IMR-90 (cell line): Measurements from ENCODE around the gene C5orf63. TPM values are rescaled to one million over a fixed set of nuclear protein-coding genes. Genes with fewer than 3 reads are reported as not detected.

Source experiments
- ATAC-seq: fragments of 200-7000 bp; cut with Tn5 transposase; 2 replicates; pipeline ENCODE4 v1.9.1; 2020; ENCODE audit warnings: low read depth, mild to moderate bottlenecking, moderate library complexity
- BruUV-seq: library from RNA; stranded (reverse); fragments of 400-500 nt; replicated peaks from 2 replicates; lab custom pipeline; 2021; lab: Mats Ljungman, UMichigan
- CTCF ChIA-PET: fragments of 300-600 bp; formaldehyde crosslinking; extraction: SDS; loops from one replicate; lab custom pipeline; 2021; ENCODE audit warnings: antibody characterized with exemption; lab: Yijun Ruan, JAX
- POLR2A ChIA-PET: fragments of 300-600 bp; sonication (Branson Sonifier 250); formaldehyde crosslinking; loops from one replicate; lab custom pipeline; 2022; ENCODE audit warnings: antibody characterized with exemption; ENCODE audit not compliant: unreplicated experiment; lab: Charles Lee
- DNase-seq: peaks from one replicate; pipeline ENCODE4 v3.0.0; 2013
- H2AFZ ChIP-seq: replicated peaks from 2 replicates; pipeline ENCODE3; 2013; ENCODE audit warnings: low read length, mild to moderate bottlenecking; ENCODE audit not compliant: poor library complexity
- H2AK5ac ChIP-seq: 2 replicates; pipeline ENCODE4 v1.6.1; 2013; ENCODE audit warnings: low read depth, low read length, inconsistent platforms
- H2AK9ac ChIP-seq: replicated peaks from 2 replicates; pipeline ENCODE3; 2013; ENCODE audit warnings: mild to moderate bottlenecking, low read depth, low read length, moderate library complexity; ENCODE audit not compliant: poor library complexity
- H2BK120ac ChIP-seq: 2 replicates; pipeline ENCODE4 v1.6.1; 2013; ENCODE audit warnings: low read depth, low read length, inconsistent platforms
- H2BK15ac ChIP-seq: 3 replicates; pipeline ENCODE4 v1.6.1; 2013; ENCODE audit warnings: low read depth, low read length, inconsistent platforms
- H2BK20ac ChIP-seq: 2 replicates; pipeline ENCODE4 v1.6.1; 2013; ENCODE audit warnings: low read depth, mild to moderate bottlenecking, inconsistent platforms, low read length, moderate library complexity
- H2BK5ac ChIP-seq: 2 replicates; pipeline ENCODE4 v1.6.1; 2013; ENCODE audit warnings: mild to moderate bottlenecking, low read depth, low read length, inconsistent platforms; ENCODE audit not compliant: poor library complexity, severe bottlenecking
- H3K14ac ChIP-seq: replicated peaks from 2 replicates; pipeline ENCODE4 v1.6.1; 2013; ENCODE audit warnings: low read depth, low read length, inconsistent platforms
- H3K18ac ChIP-seq: 2 replicates; pipeline ENCODE4 v1.6.1; 2013; ENCODE audit warnings: low read depth, low read length, control low read depth
- H3K23ac ChIP-seq: 2 replicates; pipeline ENCODE4 v1.6.1; 2013; ENCODE audit warnings: low read depth, low read length, inconsistent platforms
- H3K27ac ChIP-seq: 2 replicates; pipeline ENCODE4 v1.5.1; 2013; ENCODE audit warnings: mild to moderate bottlenecking, control low read depth, low read length; ENCODE audit not compliant: insufficient read depth
- H3K27me3 ChIP-seq: 2 replicates; pipeline ENCODE4 v1.6.1; 2013; ENCODE audit warnings: low read length; ENCODE audit not compliant: control insufficient read depth, insufficient read depth
- H3K36me3 ChIP-seq: 2 replicates; pipeline ENCODE4 v1.6.1; 2013; ENCODE audit warnings: low read length, mixed read lengths; ENCODE audit not compliant: control insufficient read depth, insufficient read depth
- H3K4ac ChIP-seq: 2 replicates; pipeline ENCODE4 v1.6.1; 2013; ENCODE audit warnings: low read depth, low read length, inconsistent platforms
- H3K4me1 ChIP-seq: 2 replicates; pipeline ENCODE4 v1.6.1; 2013; ENCODE audit warnings: low read length, mixed read lengths; ENCODE audit not compliant: control insufficient read depth, insufficient read depth
- H3K4me2 ChIP-seq: 2 replicates; pipeline ENCODE4 v1.6.1; 2013; ENCODE audit warnings: low read depth, mild to moderate bottlenecking, control low read depth, low read length, moderate library complexity
- H3K4me3 ChIP-seq: 2 replicates; pipeline ENCODE4 v1.5.1; 2013; ENCODE audit warnings: low read depth, mild to moderate bottlenecking, control low read depth, low read length, moderate library complexity; ENCODE audit not compliant: insufficient read depth
- H3K56ac ChIP-seq: 2 replicates; pipeline ENCODE4 v1.6.1; 2013; ENCODE audit warnings: low read length, inconsistent platforms; ENCODE audit not compliant: insufficient read depth; ENCODE audit errors: extremely low read depth
- H3K79me1 ChIP-seq, 2 experiments: 2 replicates each; pipeline ENCODE4 v1.6.1; 2013; ENCODE audit warnings: low read length in 2 of 2, inconsistent platforms in 1 of 2, low read depth in 1 of 2
- H3K9ac ChIP-seq: 2 replicates; pipeline ENCODE4 v1.6.1; 2013; ENCODE audit warnings: low read depth, low read length, control low read depth
- H3K9me1 ChIP-seq: 2 replicates; pipeline ENCODE4 v1.6.1; 2013; ENCODE audit warnings: low read length, inconsistent platforms; ENCODE audit not compliant: insufficient read depth
- H3K9me3 ChIP-seq: 2 replicates; pipeline ENCODE4 v1.6.1; 2013; ENCODE audit warnings: low read length; ENCODE audit not compliant: control insufficient read depth, insufficient read depth
- H4K20me1 ChIP-seq: 2 replicates; pipeline ENCODE4 v1.6.1; 2013; ENCODE audit warnings: low read length, inconsistent platforms; ENCODE audit not compliant: insufficient read depth
- H4K5ac ChIP-seq: 2 replicates; pipeline ENCODE4 v1.6.1; 2013; ENCODE audit warnings: mild to moderate bottlenecking, low read depth, low read length, control low read depth
- H4K8ac ChIP-seq, 2 experiments: 2 replicates each; pipeline ENCODE4 v1.6.1; 2013; ENCODE audit warnings: low read depth in 2 of 2, low read length in 2 of 2, control low read depth in 1 of 2, inconsistent platforms in 1 of 2
- H4K91ac ChIP-seq: 2 replicates; pipeline ENCODE4 v1.6.1; 2013; ENCODE audit warnings: low read depth, low read length, inconsistent platforms; ENCODE audit not compliant: insufficient read depth
- CEBPB ChIP-seq: IDR thresholded peaks from 2 replicates; pipeline ENCODE4 v1.6.1; 2012; ENCODE audit warnings: low read depth, low read length, improper control_type of control experiment
- CHD1 ChIP-seq: IDR thresholded peaks from 2 replicates; pipeline ENCODE4 v1.6.1; 2012; ENCODE audit warnings: low read depth, low read length, improper control_type of control experiment
- CTCF ChIP-seq: conservative IDR thresholded peaks from 2 replicates; pipeline ENCODE4 v1.5.1; 2012; ENCODE audit warnings: mild to moderate bottlenecking, low read depth, low read length, improper control_type of control experiment
- MAFK ChIP-seq: IDR thresholded peaks from 2 replicates; pipeline ENCODE4 v1.6.1; 2012; ENCODE audit warnings: low read depth, low read length, improper control_type of control experiment
- MAZ ChIP-seq: IDR thresholded peaks from 2 replicates; pipeline ENCODE4 v1.6.1; 2012; ENCODE audit warnings: low read depth, mild to moderate bottlenecking, low read length, improper control_type of control experiment, moderate library complexity, borderline replicate concordance
- MXI1 ChIP-seq: IDR thresholded peaks from 2 replicates; pipeline ENCODE4 v1.6.1; 2012; ENCODE audit warnings: low read depth, mild to moderate bottlenecking, low read length, moderate library complexity, borderline replicate concordance
- POLR2A ChIP-seq: IDR thresholded peaks from 2 replicates; pipeline ENCODE4 v1.6.1; 2012; ENCODE audit warnings: mild to moderate bottlenecking, low read depth, low read length
- RAD21 ChIP-seq: IDR thresholded peaks from 2 replicates; pipeline ENCODE4 v1.6.1; 2012; ENCODE audit warnings: low read length, improper control_type of control experiment
- RCOR1 ChIP-seq: IDR thresholded peaks from 2 replicates; pipeline ENCODE4 v1.6.1; 2012; ENCODE audit warnings: mild to moderate bottlenecking, low read length, improper control_type of control experiment; ENCODE audit not compliant: insufficient replicate concordance
- RFX5 ChIP-seq: IDR thresholded peaks from 2 replicates; pipeline ENCODE4 v1.8.0; 2012; ENCODE audit warnings: low read depth, mild to moderate bottlenecking, low read length, moderate library complexity
- SMC3 ChIP-seq: fragments of 150-350 bp; IDR thresholded peaks from 2 replicates; pipeline ENCODE4 v1.6.1; 2016; ENCODE audit warnings: low read depth, mild to moderate bottlenecking, antibody characterized with exemption, low read length, moderate library complexity
- USF2 ChIP-seq: fragments of 150-350 bp; IDR thresholded peaks from 2 replicates; pipeline ENCODE4 v1.6.1; 2017; ENCODE audit warnings: mild to moderate bottlenecking, antibody characterized with exemption, low read length, low read depth
- WGBS, 2 experiments: methylation state at CpG; one replicate each; pipeline versions ENCODE4 v1.1.5 to v1.1.7; 2013; ENCODE audit warnings: missing lambda C conversion rate in 2 of 2; ENCODE audit not compliant: insufficient read length in 1 of 2; ENCODE audit errors: extremely low coverage in 2 of 2; 5-methylcytosine and 5-hydroxymethylcytosine counted together
- dilution Hi-C: fragments of 300-500 bp; cut with HindIII; formaldehyde crosslinking; loops from one replicate; pipeline ENCODE4 v1.14.3; 2018; ENCODE audit warnings: low sequenced_read_pairs; ENCODE audit not compliant: unreplicated experiment
- in situ Hi-C: fragments of 300-500 bp; cut with MboI; formaldehyde crosslinking; loops from 3 replicates; pipeline ENCODE4 v1.14.3; 2019; ENCODE audit warnings: low sequenced_read_pairs, inconsistent platforms, mixed read lengths
- intact Hi-C: fragments of 100-400 bp; cut with micrococcal nuclease; formaldehyde crosslinking; loops from 2 replicates; pipeline ENCODE4 v1.10.0; 2022
- polyA plus RNA-seq, 3 experiments: library from polyadenylated mRNA; depleted of rRNA; stranded (reverse); fragments of >200 nt; gene quantifications; 2 replicates each; pipeline ENCODE4 v1.2.3, GENCODE V29; 2012; ENCODE audit warnings: low replicate concordance in 1 of 3
- total RNA-seq: library from RNA; depleted of rRNA; stranded (reverse); fragments of >200 nt; gene quantifications from 2 replicates; pipeline ENCODE4 v1.2.3, GENCODE V29; 2012

C5orf63 gene
- total and polyA plus RNA-seq, 2 of the 4 experiments (the other 2 are of a cell fraction) = 0.72 to 1.1 TPM

GRCh38 chr5:127101533-127101932 is 28.2 kb upstream of the C5orf63 start:
- Histone ChIP-seq H2BK20ac (no peak overlapping the region), H2AFZ (no peak overlapping the region), H4K8ac (no peak overlapping the region), H2BK120ac (no peak overlapping the region), H2AK5ac (no peak overlapping the region), H2BK5ac (no peak overlapping the region), H4K20me1 (no peaks in the 10 kb centered on the region), H3K4me3 (no peak overlapping the region), H3K27me3 (no peaks in the 10 kb centered on the region; the same call in 1 of the 2 replicates), H3K23ac (no peak overlapping the region), H4K5ac (no peak overlapping the region), H3K4me2 (no peak overlapping the region), H3K14ac (no peak overlapping the region), H3K36me3 (no peaks in the 10 kb centered on the region), H3K4me1 (no peaks in the 10 kb centered on the region; the same call in 1 of the 2 replicates), H3K9ac (no peak overlapping the region), H4K91ac (no peak overlapping the region), H3K4ac (no peak overlapping the region), H3K27ac (no peak overlapping the region), H3K56ac (no peak overlapping the region), H2AK9ac (no peak overlapping the region), H3K9me1 (no peaks in the 10 kb centered on the region), H2BK15ac (no peak overlapping the region), H3K9me3 (no peaks in the 10 kb centered on the region), H3K18ac (no peak overlapping the region), H3K79me1 (no peaks in the 10 kb centered on the region)
- WGBS, 2 experiments = no CpG with 5 or more reads among the region's 2 CpGs
- in situ Hi-C loops = no loop called here
- ChIA-PET CTCF (no interaction called here), POLR2A (no interaction called here)
- no peak for ATAC-seq
- no TSS peak for BruUV-seq
- intact Hi-C loops = no loop called here
- TF ChIP-seq CTCF = no peak
- no peak for TF ChIP-seq MAFK
- TF ChIP-seq RCOR1 = no peak
- no peak for TF ChIP-seq RAD21
- no peak for TF ChIP-seq MAZ
- TF ChIP-seq CHD1 = no peak
- TF ChIP-seq MXI1 = no peak
- no peak for TF ChIP-seq RFX5
- TF ChIP-seq CEBPB = no peak
- TF ChIP-seq SMC3 = no peak
- TF ChIP-seq POLR2A = no peak
- no peak for TF ChIP-seq USF2
- no peak for DNase-seq
- dilution Hi-C loops = no loop called here
